C4-2B (cell line): ENCODE data around the gene ITGB5.

Experiments used
- ZFX ChIP-seq: fragments of 450-650 bp; IDR thresholded peaks from 2 replicates; pipeline ENCODE4 v1.6.1; 2017
- TF ChIP-seq, protein P1 (sequence below): fragments of 450-650 bp; conservative IDR thresholded peaks from 2 replicates; pipeline ENCODE4 v1.5.1; 2017; ENCODE audit warnings: mild to moderate bottlenecking

GRCh38 chr3:124895756-124896155 lies 8.6 kb upstream of the ITGB5 start:
- TF ChIP-seq, protein P1, sequence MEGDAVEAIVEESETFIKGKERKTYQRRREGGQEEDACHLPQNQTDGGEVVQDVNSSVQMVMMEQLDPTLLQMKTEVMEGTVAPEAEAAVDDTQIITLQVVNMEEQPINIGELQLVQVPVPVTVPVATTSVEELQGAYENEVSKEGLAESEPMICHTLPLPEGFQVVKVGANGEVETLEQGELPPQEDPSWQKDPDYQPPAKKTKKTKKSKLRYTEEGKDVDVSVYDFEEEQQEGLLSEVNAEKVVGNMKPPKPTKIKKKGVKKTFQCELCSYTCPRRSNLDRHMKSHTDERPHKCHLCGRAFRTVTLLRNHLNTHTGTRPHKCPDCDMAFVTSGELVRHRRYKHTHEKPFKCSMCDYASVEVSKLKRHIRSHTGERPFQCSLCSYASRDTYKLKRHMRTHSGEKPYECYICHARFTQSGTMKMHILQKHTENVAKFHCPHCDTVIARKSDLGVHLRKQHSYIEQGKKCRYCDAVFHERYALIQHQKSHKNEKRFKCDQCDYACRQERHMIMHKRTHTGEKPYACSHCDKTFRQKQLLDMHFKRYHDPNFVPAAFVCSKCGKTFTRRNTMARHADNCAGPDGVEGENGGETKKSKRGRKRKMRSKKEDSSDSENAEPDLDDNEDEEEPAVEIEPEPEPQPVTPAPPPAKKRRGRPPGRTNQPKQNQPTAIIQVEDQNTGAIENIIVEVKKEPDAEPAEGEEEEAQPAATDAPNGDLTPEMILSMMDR: no peak
- no peak for TF ChIP-seq ZFX
